GM23248 (cell line): ENCODE measurements around the gene ZNF597. TPM values are rescaled to one million over a fixed set of nuclear protein-coding genes. Genes with fewer than 3 reads are reported as not detected.

Experiments used
- DNase-seq: peaks from one replicate; pipeline ENCODE4 v3.0.0-alpha.2; 2015
- H2AFZ ChIP-seq: fragments of 200-600 bp; sonication (generic); 2 replicates; pipeline ENCODE4 v1.6.1; 2016; ENCODE audit warnings: antibody characterized with exemption
- H3F3A ChIP-seq: fragments of 200-600 bp; sonication (generic); 2 replicates; pipeline ENCODE4 v1.6.1; 2016; ENCODE audit warnings: mild to moderate bottlenecking, antibody characterized with exemption, mixed run types; ENCODE audit not compliant: insufficient read depth
- H3K27ac ChIP-seq: fragments of 200-600 bp; sonication (generic); 2 replicates; pipeline ENCODE4 v1.5.1; 2016; ENCODE audit warnings: mild to moderate bottlenecking
- H3K27me3 ChIP-seq: fragments of 200-600 bp; sonication (generic); replicated peaks from 2 replicates; pipeline ENCODE4 v1.6.1; 2016; ENCODE audit warnings: mild to moderate bottlenecking; ENCODE audit not compliant: insufficient read depth
- H3K36me3 ChIP-seq: fragments of 200-600 bp; sonication (generic); 2 replicates; pipeline ENCODE4 v1.6.1; 2016; ENCODE audit warnings: low read depth, mild to moderate bottlenecking
- H3K4me1 ChIP-seq: fragments of 200-600 bp; sonication (generic); 2 replicates; pipeline ENCODE4 v1.6.1; 2016; ENCODE audit warnings: mild to moderate bottlenecking; ENCODE audit not compliant: insufficient read depth
- H3K4me2 ChIP-seq: fragments of 200-600 bp; sonication (generic); one replicate; pipeline ENCODE4 v1.6.1; 2016; ENCODE audit warnings: mild to moderate bottlenecking; ENCODE audit not compliant: unreplicated experiment
- H3K4me3 ChIP-seq: fragments of 200-600 bp; sonication (generic); 2 replicates; pipeline ENCODE4 v1.5.1; 2016; ENCODE audit warnings: mild to moderate bottlenecking
- H3K79me2 ChIP-seq: fragments of 200-600 bp; sonication (generic); 2 replicates; pipeline ENCODE4 v1.6.1; 2016; ENCODE audit warnings: mild to moderate bottlenecking; ENCODE audit not compliant: insufficient read depth
- H3K9ac ChIP-seq: fragments of 200-600 bp; sonication (generic); 2 replicates; pipeline ENCODE4 v1.6.1; 2016; ENCODE audit warnings: mild to moderate bottlenecking
- H3K9me2 ChIP-seq: fragments of 200-600 bp; sonication (generic); 2 replicates; pipeline ENCODE4 v1.6.1; 2016; ENCODE audit warnings: mixed run types, mild to moderate bottlenecking, moderate library complexity; ENCODE audit not compliant: insufficient read depth
- H3K9me3 ChIP-seq: fragments of 200-600 bp; sonication (generic); one replicate; pipeline ENCODE4 v1.6.1; 2017; ENCODE audit warnings: low read depth
- H4K20me1 ChIP-seq: fragments of 200-600 bp; sonication (generic); 2 replicates; pipeline ENCODE4 v1.6.0; 2016; ENCODE audit not compliant: insufficient read depth
- EZH2 ChIP-seq: fragments of 200-600 bp; sonication (generic); IDR thresholded peaks from 2 replicates; pipeline ENCODE4 v1.6.1; 2018; ENCODE audit warnings: antibody characterized with exemption, mild to moderate bottlenecking; ENCODE audit not compliant: insufficient read depth, poor library complexity, severe bottlenecking
- EZH2phosphoT487 ChIP-seq: fragments of 200-600 bp; sonication (generic); IDR thresholded peaks from 2 replicates; pipeline ENCODE4 v1.6.1; 2018; ENCODE audit warnings: antibody characterized with exemption, moderate library complexity, mild to moderate bottlenecking, low read depth; ENCODE audit not compliant: insufficient read depth
- WGBS, 2 experiments: methylation state at CpG; one replicate each; pipeline ENCODE4 v1.1.6; 2015 to 2017; ENCODE audit warnings: low lambda C conversion rate in 2 of 2, low coverage in 1 of 2; ENCODE audit errors: missing lambda C conversion rate in 2 of 2; 5-methylcytosine and 5-hydroxymethylcytosine counted together
- in situ Hi-C: fragments of 300-500 bp; cut with MboI; formaldehyde crosslinking; loops from 2 replicates; pipeline ENCODE4 v1.15.0; 2020
- polyA plus RNA-seq: library from polyadenylated mRNA; unstranded; fragments of >200 nt; fragmentation: Nextera tagmentation; extraction: Ambion mirVana; gene quantifications from 2 replicates; pipeline ENCODE4 v1.2.1, GENCODE V29; 2016
- total RNA-seq: library from RNA; depleted of rRNA; stranded (reverse); fragments of >200 nt; shearing (Covaris generic); gene quantifications from 2 replicates; pipeline ENCODE4 v1.2.3, GENCODE V29; 2014

The ZNF597 gene
- total and polyA plus RNA-seq, 2 experiments from 2014 or later: 2.2 to 3.2 TPM

- H3K4me2 ChIP-seq: peak overlapping the region; percentile 94
- H4K20me1 ChIP-seq: peaks cover 3% of the 10 kb centered on the region; the same call in 1 of the 2 replicates
- no peaks in the 10 kb centered on the region for H3K9me2 ChIP-seq
- H3K9me3 ChIP-seq: no peaks in the 10 kb centered on the region
- H3K79me2 ChIP-seq: peaks cover 70% of the 10 kb centered on the region
- H2AFZ ChIP-seq: 0 out of 2 replicates have a peak overlapping the region, but pooled peaks have one; percentile 75
- H3F3A ChIP-seq: peaks cover 27% of the 10 kb centered on the region
- peak; percentile 55 for DNase-seq
- peak overlapping the region; percentile 89 for H3K9ac ChIP-seq
- peak overlapping the region; percentile 82 for H3K27ac ChIP-seq
- in situ Hi-C loops: no loop called here
- TF ChIP-seq EZH2 (no peak), EZH2phosphoT487 (no peak)
- peaks cover 26% of the 10 kb centered on the region for H3K4me1 ChIP-seq
- 59 to 62% methylated on average over 9 of the region's 9 CpGs for WGBS, 2 experiments
- no peaks in the 10 kb centered on the region for H3K27me3 ChIP-seq
- peaks cover 3% of the 10 kb centered on the region; the same call in 1 of the 2 replicates for H3K36me3 ChIP-seq
- H3K4me3 ChIP-seq: peak overlapping the region; percentile 90
Observed at GRCh38 chr16:3459401-3460090, 16.2 kb upstream of the ZNF597 start.

GRCh38 chr16:3458852-3459361 lies 15.6 kb upstream of the ZNF597 start:
- 4 to 6% methylated on average over 10 of the region's 10 CpGs for WGBS, 2 experiments
- peaks cover 26% of the 10 kb centered on the region for H3K4me1 ChIP-seq
- TF ChIP-seq EZH2phosphoT487: no peak
- TF ChIP-seq EZH2: no peak
- in situ Hi-C loops: no loop called here
- peak overlapping the region; percentile 90 for H3K4me3 ChIP-seq
- no peaks in the 10 kb centered on the region for H3K9me3 ChIP-seq
- no peaks in the 10 kb centered on the region for H3K9me2 ChIP-seq
- peak overlapping the region; percentile 75 for H2AFZ ChIP-seq
- peaks cover 64% of the 10 kb centered on the region for H3K79me2 ChIP-seq
- peak overlapping the region; percentile 89 for H3K9ac ChIP-seq
- H3K27ac ChIP-seq: peak overlapping the region; percentile 82
- no peaks in the 10 kb centered on the region for H3K27me3 ChIP-seq
- H3K36me3 ChIP-seq: peaks cover 3% of the 10 kb centered on the region; the same call in 1 of the 2 replicates
- peak; percentile 50 for DNase-seq
- peaks cover 27% of the 10 kb centered on the region for H3F3A ChIP-seq
- H4K20me1 ChIP-seq: peaks cover 3% of the 10 kb centered on the region; the same call in 1 of the 2 replicates
- peak overlapping the region; percentile 94 for H3K4me2 ChIP-seq

- Histone ChIP-seq H3F3A (peaks cover 27% of the 10 kb centered on the region), H4K20me1 (peaks cover 3% of the 10 kb centered on the region; the same call in 1 of the 2 replicates), H3K27me3 (no peaks in the 10 kb centered on the region), H2AFZ (peak overlapping the region; percentile 75), H3K4me3 (peak overlapping the region; percentile 90), H3K9me3 (no peaks in the 10 kb centered on the region), H3K36me3 (peaks cover 3% of the 10 kb centered on the region; the same call in 1 of the 2 replicates), H3K4me2 (peak overlapping the region; percentile 94), H3K27ac (peak overlapping the region; percentile 82), H3K79me2 (peaks cover 58% of the 10 kb centered on the region), H3K9ac (peak overlapping the region; percentile 89), H3K9me2 (no peaks in the 10 kb centered on the region), H3K4me1 (peaks cover 26% of the 10 kb centered on the region)
- in situ Hi-C loops: no loop called here
- DNase-seq: peak; percentile 67
- WGBS, 2 experiments: 1 to 2% methylated on average over 34 to 36 of the region's 47 CpGs
- TF ChIP-seq EZH2 (no peak), EZH2phosphoT487 (no peak)
Observed at GRCh38 chr16:3458278-3458851, 15.1 kb upstream of the ZNF597 start.

- peaks cover 27% of the 10 kb centered on the region for H3F3A ChIP-seq
- DNase-seq: peak; percentile 97
Observed at GRCh38 chr16:3457434-3458252, 14.3 kb upstream of the ZNF597 start.

More at GRCh38 chr16:3457434-3458252, 14.3 kb upstream of the ZNF597 start:
- TF ChIP-seq EZH2phosphoT487 (no peak), EZH2 (no peak)
- Histone ChIP-seq H3K4me1 (peaks cover 26% of the 10 kb centered on the region), H3K4me2 (peak overlapping the region; percentile 94), H3K4me3 (peak overlapping the region; percentile 90), H3K9me2 (no peaks in the 10 kb centered on the region), H3K27me3 (no peaks in the 10 kb centered on the region), H3K9ac (peak overlapping the region; percentile 89), H3K36me3 (no peaks in the 10 kb centered on the region), H3K79me2 (peaks cover 51% of the 10 kb centered on the region), H3K27ac (peak overlapping the region; percentile 82), H3K9me3 (no peaks in the 10 kb centered on the region), H4K20me1 (no peaks in the 10 kb centered on the region; the same call in 1 of the 2 replicates), H2AFZ (peak overlapping the region; percentile 77)
- in situ Hi-C loops: no loop called here
- 1% methylated on average over 44 to 64 of the region's 83 CpGs for WGBS, 2 experiments
